PFSK-1 (cell line): Measurements from ENCODE around the gene TTN.

ENCODE experiments used
- POLR2AphosphoS5 ChIP-seq: IDR thresholded peaks from 2 replicates; pipeline ENCODE4 v1.6.1; 2012; ENCODE audit warnings: low read depth, mild to moderate bottlenecking, control low read depth, low read length, moderate library complexity
- TAF1 ChIP-seq: IDR thresholded peaks from 2 replicates; pipeline ENCODE4 v1.6.1; 2012; ENCODE audit warnings: low read length, control low read depth, borderline replicate concordance; ENCODE audit not compliant: insufficient read depth

DNA sequence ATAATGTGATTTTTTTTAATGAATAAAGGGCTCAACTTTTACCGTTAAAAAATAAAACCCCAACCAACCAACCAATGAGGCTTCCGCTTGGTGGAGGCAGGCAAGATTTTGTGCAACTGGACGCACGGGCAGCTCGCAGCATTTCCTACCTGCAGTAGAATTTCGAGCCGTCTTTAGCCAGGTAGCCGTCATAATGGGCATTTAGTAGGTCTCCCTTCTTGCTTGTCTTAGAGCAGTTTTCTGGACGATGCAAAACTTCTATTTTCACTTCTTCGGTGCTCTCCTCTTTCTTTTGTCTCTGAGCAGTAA, 329.1 kb downstream of the TTN start:
- TF ChIP-seq POLR2AphosphoS5, result no peak
- TF ChIP-seq TAF1, result no peak
